VCaP (cell line): ENCODE data around the gene FOXI3.
A peak's percentile ranks its signal among the peaks of the same experiment; 100 is the strongest.

ENCODE experiments used
- H3K27ac ChIP-seq: fragments of 450-650 bp; 2 replicates; pipeline ENCODE4 v1.5.1; 2017
- CTCF ChIP-seq: fragments of 450-650 bp; conservative IDR thresholded peaks from 2 replicates; pipeline ENCODE4 v1.5.1; 2017; ENCODE audit warnings: mild to moderate bottlenecking, moderate library complexity

FOXI3 gene

GRCh38 chr2:88452565-88452905 is at the start of gene FOXI3:
Gene FOXI3 (minus strand): TSS chr2:88452693. CDS start chr2:88452535, 158 bp downstream.
- no peak within 1 kb of the TSS for H3K27ac ChIP-seq
- no peak for TF ChIP-seq CTCF

GRCh38 chr2:88500691-88501090 is 48.2 kb upstream of the FOXI3 start:
- no peak for TF ChIP-seq CTCF
- no peak overlapping the region for H3K27ac ChIP-seq

GRCh38 chr2:88499204-88499603 is 46.7 kb upstream of the FOXI3 start:
- no peak for TF ChIP-seq CTCF
- H3K27ac ChIP-seq = no peak overlapping the region

GRCh38 chr2:88493481-88493880 is 41.0 kb upstream of the FOXI3 start:
- no peak for TF ChIP-seq CTCF
- no peak overlapping the region for H3K27ac ChIP-seq

- no peak overlapping the region for H3K27ac ChIP-seq
- TF ChIP-seq CTCF = no peak
Measured at GRCh38 chr2:88492002-88492401, 39.5 kb upstream of the FOXI3 start.

- TF ChIP-seq CTCF = 0 out of 2 replicates have a peak, but pooled peaks have one; percentile 7
Measured at GRCh38 chr2:88489181-88489580, 36.7 kb upstream of the FOXI3 start.

GRCh38 chr2:88483200-88483599 is 30.7 kb upstream of the FOXI3 start:
- H3K27ac ChIP-seq = no peak overlapping the region
- TF ChIP-seq CTCF = no peak

More at GRCh38 chr2:88489181-88489580, 36.7 kb upstream of the FOXI3 start:
- no peak overlapping the region for H3K27ac ChIP-seq
